ENCODE measurements around the gene MMP10. TPM values are rescaled to one million over a fixed set of nuclear protein-coding genes. Genes with fewer than 3 reads are reported as not detected.

The MMP10 gene
- total RNA-seq, 1 experiment from 2014 or later: not detected

GRCh38 chr11:102807921-102808320, 27.5 kb upstream of the MMP10 start:
- Histone ChIP-seq H3K27me3 (ENCODE audit: low read length) (no peaks in the 10 kb centered on the region), H3K79me2 (ENCODE audit: low read length) (no peaks in the 10 kb centered on the region), H3K9ac (ENCODE audit: low read length) (no peak overlapping the region), H3K9me2 (replicated peaks; ENCODE audit: insufficient read depth, low read length) (no peaks in the 10 kb centered on the region), H3K9me3 (ENCODE audit: low read length) (no peaks in the 10 kb centered on the region), H3K4me1 (ENCODE audit: low read length) (no peaks in the 10 kb centered on the region), H2AFZ (ENCODE audit: low read length) (no peak overlapping the region), H4K20me1 (ENCODE audit: insufficient read depth, low read depth, low read length) (no peaks in the 10 kb centered on the region), H3K4me3 (ENCODE audit: low read length) (no peak overlapping the region), H3K36me3 (ENCODE audit: insufficient read depth, low read length) (no peaks in the 10 kb centered on the region), H3K4me2 (ENCODE audit: low read depth, low read length, poor library complexity, severe bottlenecking) (no peak overlapping the region), H3K27ac (ENCODE audit: low read length) (no peak overlapping the region)
- DNase-seq: peak; percentile 91

GRCh38 chr11:102806296-102806695, 25.9 kb upstream of the MMP10 start:
- Histone ChIP-seq H3K36me3 (ENCODE audit: insufficient read depth, low read length) (no peaks in the 10 kb centered on the region), H3K4me1 (ENCODE audit: low read length) (no peaks in the 10 kb centered on the region), H3K9ac (ENCODE audit: low read length) (no peak overlapping the region), H3K9me3 (ENCODE audit: low read length) (no peaks in the 10 kb centered on the region), H3K4me2 (ENCODE audit: low read depth, low read length, poor library complexity, severe bottlenecking) (no peak overlapping the region), H3K9me2 (replicated peaks; ENCODE audit: insufficient read depth, low read length) (no peaks in the 10 kb centered on the region), H3K27me3 (ENCODE audit: low read length) (no peaks in the 10 kb centered on the region), H4K20me1 (ENCODE audit: insufficient read depth, low read depth, low read length) (no peaks in the 10 kb centered on the region), H3K27ac (ENCODE audit: low read length) (no peak overlapping the region), H3K79me2 (ENCODE audit: low read length) (no peaks in the 10 kb centered on the region), H3K4me3 (ENCODE audit: low read length) (no peak overlapping the region), H2AFZ (ENCODE audit: low read length) (no peak overlapping the region)
- no peak for DNase-seq

DNA sequence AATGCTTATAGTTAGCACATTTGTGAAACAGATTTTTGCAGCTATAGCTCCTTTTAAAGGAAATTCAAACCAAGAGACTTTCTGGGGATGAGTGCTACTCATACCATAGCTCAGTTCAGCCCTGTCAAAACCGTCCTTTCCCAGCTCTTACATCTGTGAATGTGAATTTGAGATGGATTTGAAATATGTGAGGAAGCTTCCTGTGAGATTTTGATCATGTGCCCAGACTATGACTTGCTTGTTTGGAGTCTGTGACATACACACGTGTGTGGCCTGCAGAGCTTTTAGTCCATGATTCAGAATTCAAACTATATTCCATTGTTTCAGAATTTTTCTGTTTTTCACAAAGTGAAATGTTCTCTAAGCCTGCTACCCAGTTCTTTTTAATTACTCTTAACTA, 21.9 kb upstream of the MMP10 start:
- no peaks in the 10 kb centered on the region for H4K20me1 ChIP-seq (ENCODE audit: insufficient read depth, low read depth, low read length)
- no peak overlapping the region for H2AFZ ChIP-seq (ENCODE audit: low read length)
- H3K9ac ChIP-seq (ENCODE audit: low read length): no peak overlapping the region
- H3K4me3 ChIP-seq (ENCODE audit: low read length): no peak overlapping the region
- H3K9me2 ChIP-seq (replicated peaks; ENCODE audit: insufficient read depth, low read length): no peaks in the 10 kb centered on the region
- no peak overlapping the region for H3K4me2 ChIP-seq (ENCODE audit: low read depth, low read length, poor library complexity, severe bottlenecking)
- H3K36me3 ChIP-seq (ENCODE audit: insufficient read depth, low read length): no peaks in the 10 kb centered on the region
- H3K79me2 ChIP-seq (ENCODE audit: low read length): no peaks in the 10 kb centered on the region
- no peak overlapping the region for H3K27ac ChIP-seq (ENCODE audit: low read length)
- no peaks in the 10 kb centered on the region for H3K9me3 ChIP-seq (ENCODE audit: low read length)
- 0 out of 2 replicates have a peak, but pooled peaks cover 3% of the 10 kb centered on the region for H3K27me3 ChIP-seq (ENCODE audit: low read length)
- no peaks in the 10 kb centered on the region for H3K4me1 ChIP-seq (ENCODE audit: low read length)
- no peak for DNase-seq

DNA sequence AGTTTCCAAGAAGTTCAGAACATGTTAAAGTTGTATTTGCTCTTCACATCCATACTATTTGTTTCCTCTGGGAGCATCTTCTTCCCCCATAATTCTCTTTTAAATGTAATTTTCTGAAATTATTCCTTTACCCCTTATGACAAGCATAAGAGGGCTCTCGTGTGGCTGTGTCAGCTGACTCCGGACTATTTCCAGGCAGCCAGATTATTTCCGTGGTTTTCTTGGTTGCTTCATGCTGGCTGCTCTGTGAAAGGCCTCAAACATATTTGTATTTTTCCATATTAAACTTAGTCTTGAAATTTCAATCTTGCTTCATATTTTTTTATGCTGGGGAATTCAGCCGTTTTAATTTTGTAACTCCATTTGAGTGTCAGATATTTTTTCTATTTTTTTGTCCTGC, 20.3 kb upstream of the MMP10 start:
- DNase-seq: no peak
- 0 out of 2 replicates have a peak, but pooled peaks cover 3% of the 10 kb centered on the region for H3K27me3 ChIP-seq (ENCODE audit: low read length)
- H2AFZ ChIP-seq (ENCODE audit: low read length): no peak overlapping the region

GRCh38 chr11:102799681-102800340, 19.4 kb upstream of the MMP10 start:
- Histone ChIP-seq H3K4me1 (ENCODE audit: low read length) (no peaks in the 10 kb centered on the region), H3K4me2 (ENCODE audit: low read depth, low read length, poor library complexity, severe bottlenecking) (no peak overlapping the region), H3K9ac (ENCODE audit: low read length) (no peak overlapping the region)

More for the DNA sequence above, 20.3 kb upstream of the MMP10 start:
- no peak overlapping the region for H3K9ac ChIP-seq (ENCODE audit: low read length)
- no peak overlapping the region for H3K4me2 ChIP-seq (ENCODE audit: low read depth, low read length, poor library complexity, severe bottlenecking)
- H4K20me1 ChIP-seq (ENCODE audit: insufficient read depth, low read depth, low read length): no peaks in the 10 kb centered on the region
- H3K36me3 ChIP-seq (ENCODE audit: insufficient read depth, low read length): no peaks in the 10 kb centered on the region
- H3K9me3 ChIP-seq (ENCODE audit: low read length): no peaks in the 10 kb centered on the region
- no peaks in the 10 kb centered on the region for H3K4me1 ChIP-seq (ENCODE audit: low read length)
- H3K9me2 ChIP-seq (replicated peaks; ENCODE audit: insufficient read depth, low read length): no peaks in the 10 kb centered on the region
- H3K79me2 ChIP-seq (ENCODE audit: low read length): no peaks in the 10 kb centered on the region
- H3K27ac ChIP-seq (ENCODE audit: low read length): no peak overlapping the region
- H3K4me3 ChIP-seq (ENCODE audit: low read length): no peak overlapping the region

DNA sequence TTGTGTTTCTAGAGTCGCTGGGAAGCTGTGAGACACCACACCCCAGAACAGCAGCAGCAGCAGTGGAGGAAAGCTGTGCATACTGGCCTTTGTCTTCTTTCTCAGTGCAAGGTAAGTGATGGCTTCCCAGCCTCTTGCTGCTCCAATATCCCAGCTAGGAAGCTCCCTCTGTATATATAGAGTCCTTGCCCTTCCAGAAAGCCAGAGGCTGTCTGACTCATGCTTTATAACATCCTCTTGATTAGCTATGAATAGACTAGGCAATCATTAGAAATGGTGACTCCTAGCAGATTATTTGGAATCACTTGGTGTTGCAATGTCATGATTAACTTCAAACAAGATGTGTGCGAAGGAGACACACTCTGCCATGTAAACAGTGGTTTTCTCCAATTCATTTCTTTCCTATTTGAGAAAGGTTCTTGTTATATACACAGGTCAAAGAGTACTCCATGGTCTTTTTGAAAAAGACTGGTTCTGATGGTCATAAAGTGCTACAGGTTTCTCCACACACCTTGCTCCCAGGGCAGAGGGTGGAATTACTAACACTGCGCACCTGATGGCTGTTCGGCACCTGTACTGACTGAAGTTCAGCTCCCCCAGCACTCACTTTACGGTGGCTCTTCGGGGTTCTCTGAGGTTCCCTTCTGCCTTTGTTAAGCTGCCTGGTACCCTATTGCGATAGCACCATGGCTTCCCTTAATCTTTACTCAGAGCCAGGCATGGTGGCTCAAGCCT, 17.8 kb upstream of the MMP10 start, which contains the start of gene MMP1:
Gene MMP1, minus strand, starts transcription at position 149 of the 735 bp plus-strand sequence. Its CDS starts 68 bp downstream, at position 81.
- H3K4me1 ChIP-seq (ENCODE audit: low read length): no peaks in the 10 kb centered on the region
- no peak for DNase-seq

More at GRCh38 chr11:102799681-102800340, 19.4 kb upstream of the MMP10 start:
- no peak for DNase-seq
- Histone ChIP-seq H3K9me2 (replicated peaks; ENCODE audit: insufficient read depth, low read length) (no peaks in the 10 kb centered on the region), H4K20me1 (ENCODE audit: insufficient read depth, low read depth, low read length) (no peaks in the 10 kb centered on the region), H3K79me2 (ENCODE audit: low read length) (no peaks in the 10 kb centered on the region), H3K27ac (ENCODE audit: low read length) (no peak overlapping the region), H3K9me3 (ENCODE audit: low read length) (no peaks in the 10 kb centered on the region), H3K4me3 (ENCODE audit: low read length) (no peak overlapping the region), H3K27me3 (ENCODE audit: low read length) (0 out of 2 replicates have a peak, but pooled peaks cover 3% of the 10 kb centered on the region), H3K36me3 (ENCODE audit: insufficient read depth, low read length) (no peaks in the 10 kb centered on the region), H2AFZ (ENCODE audit: low read length) (no peak overlapping the region)

DNA sequence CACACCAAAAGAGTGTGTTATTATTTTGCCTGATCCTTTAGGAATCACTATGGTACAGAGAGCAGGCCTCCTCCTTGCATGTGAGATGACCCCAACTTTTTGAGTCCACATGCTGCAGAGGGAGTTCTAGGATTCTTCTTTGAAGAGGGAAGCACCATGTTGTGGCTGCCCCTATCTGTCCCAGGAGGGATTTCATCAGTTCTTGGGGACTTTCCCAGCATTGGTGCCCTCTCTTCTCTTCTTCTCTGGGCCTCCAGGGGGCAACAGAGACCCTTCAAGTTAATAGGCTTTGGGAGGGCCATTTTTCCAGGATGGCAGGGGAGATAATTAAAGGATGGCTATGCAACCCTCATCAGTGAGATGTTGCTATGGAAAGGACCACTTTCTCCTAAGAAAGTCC, 14.0 kb upstream of the MMP10 start:
- H3K9me2 ChIP-seq (replicated peaks; ENCODE audit: insufficient read depth, low read length): no peaks in the 10 kb centered on the region
- no peak overlapping the region for H3K9ac ChIP-seq (ENCODE audit: low read length)
- no peaks in the 10 kb centered on the region for H4K20me1 ChIP-seq (ENCODE audit: insufficient read depth, low read depth, low read length)
- no peaks in the 10 kb centered on the region for H3K4me1 ChIP-seq (ENCODE audit: low read length)
- no peaks in the 10 kb centered on the region for H3K9me3 ChIP-seq (ENCODE audit: low read length)
- no peak overlapping the region for H2AFZ ChIP-seq (ENCODE audit: low read length)
- DNase-seq: peak; percentile 82
- no peaks in the 10 kb centered on the region for H3K79me2 ChIP-seq (ENCODE audit: low read length)
- H3K36me3 ChIP-seq (ENCODE audit: insufficient read depth, low read length): no peaks in the 10 kb centered on the region
- no peaks in the 10 kb centered on the region for H3K27me3 ChIP-seq (ENCODE audit: low read length)
- no peak overlapping the region for H3K4me3 ChIP-seq (ENCODE audit: low read length)
- no peak overlapping the region for H3K27ac ChIP-seq (ENCODE audit: low read length)
- H3K4me2 ChIP-seq (ENCODE audit: low read depth, low read length, poor library complexity, severe bottlenecking): no peak overlapping the region

More for the DNA sequence above, 17.8 kb upstream of the MMP10 start, which contains the start of gene MMP1:
- no peak within 1 kb of the TSS for H3K4me3 ChIP-seq (ENCODE audit: low read length)
- H3K27ac ChIP-seq (ENCODE audit: low read length): no peak within 1 kb of the TSS
- H3K79me2 ChIP-seq (ENCODE audit: low read length): no peaks in the 10 kb centered on the region
- H3K27me3 ChIP-seq (ENCODE audit: low read length): 0 out of 2 replicates have a peak, but pooled peaks cover 3% of the 10 kb centered on the region
- H3K9me3 ChIP-seq (ENCODE audit: low read length): no peaks in the 10 kb centered on the region
- no peak within 1 kb of the TSS for H3K4me2 ChIP-seq (ENCODE audit: low read depth, low read length, poor library complexity, severe bottlenecking)
- no peaks in the 10 kb centered on the region for H3K36me3 ChIP-seq (ENCODE audit: insufficient read depth, low read length)
- no peak within 1 kb of the TSS for H3K9ac ChIP-seq (ENCODE audit: low read length)
- no peaks in the 10 kb centered on the region for H4K20me1 ChIP-seq (ENCODE audit: insufficient read depth, low read depth, low read length)
- H2AFZ ChIP-seq (ENCODE audit: low read length): no peak within 1 kb of the TSS
- no peaks in the 10 kb centered on the region for H3K9me2 ChIP-seq (replicated peaks; ENCODE audit: insufficient read depth, low read length)

- no peak overlapping the region for H3K4me2 ChIP-seq (ENCODE audit: low read depth, low read length, poor library complexity, severe bottlenecking)
- no peaks in the 10 kb centered on the region for H3K36me3 ChIP-seq (ENCODE audit: insufficient read depth, low read length)
- no peaks in the 10 kb centered on the region for H3K4me1 ChIP-seq (ENCODE audit: low read length)
- H2AFZ ChIP-seq (ENCODE audit: low read length): no peak overlapping the region
- H3K27ac ChIP-seq (ENCODE audit: low read length): no peak overlapping the region
- no peaks in the 10 kb centered on the region for H3K9me2 ChIP-seq (replicated peaks; ENCODE audit: insufficient read depth, low read length)
- no peaks in the 10 kb centered on the region for H4K20me1 ChIP-seq (ENCODE audit: insufficient read depth, low read depth, low read length)
- no peaks in the 10 kb centered on the region for H3K9me3 ChIP-seq (ENCODE audit: low read length)
- H3K4me3 ChIP-seq (ENCODE audit: low read length): no peak overlapping the region
- H3K27me3 ChIP-seq (ENCODE audit: low read length): no peaks in the 10 kb centered on the region
- no peak overlapping the region for H3K9ac ChIP-seq (ENCODE audit: low read length)
- DNase-seq: no peak
- no peaks in the 10 kb centered on the region for H3K79me2 ChIP-seq (ENCODE audit: low read length)
Measured at GRCh38 chr11:102793677-102794290, 13.4 kb upstream of the MMP10 start.
